Measurements from ENCODE around the gene FALEC. TPM values are rescaled to one million over a fixed set of nuclear protein-coding genes. Genes with fewer than 3 reads are reported as not detected.
A peak's percentile ranks its signal among the peaks of the same experiment; 100 is the strongest.

FALEC gene
- total and polyA plus RNA-seq, 2 of the 8 experiments (the other 6 are each of a cell fraction or from before 2014, with no cell fraction given) = not detected

DNA sequence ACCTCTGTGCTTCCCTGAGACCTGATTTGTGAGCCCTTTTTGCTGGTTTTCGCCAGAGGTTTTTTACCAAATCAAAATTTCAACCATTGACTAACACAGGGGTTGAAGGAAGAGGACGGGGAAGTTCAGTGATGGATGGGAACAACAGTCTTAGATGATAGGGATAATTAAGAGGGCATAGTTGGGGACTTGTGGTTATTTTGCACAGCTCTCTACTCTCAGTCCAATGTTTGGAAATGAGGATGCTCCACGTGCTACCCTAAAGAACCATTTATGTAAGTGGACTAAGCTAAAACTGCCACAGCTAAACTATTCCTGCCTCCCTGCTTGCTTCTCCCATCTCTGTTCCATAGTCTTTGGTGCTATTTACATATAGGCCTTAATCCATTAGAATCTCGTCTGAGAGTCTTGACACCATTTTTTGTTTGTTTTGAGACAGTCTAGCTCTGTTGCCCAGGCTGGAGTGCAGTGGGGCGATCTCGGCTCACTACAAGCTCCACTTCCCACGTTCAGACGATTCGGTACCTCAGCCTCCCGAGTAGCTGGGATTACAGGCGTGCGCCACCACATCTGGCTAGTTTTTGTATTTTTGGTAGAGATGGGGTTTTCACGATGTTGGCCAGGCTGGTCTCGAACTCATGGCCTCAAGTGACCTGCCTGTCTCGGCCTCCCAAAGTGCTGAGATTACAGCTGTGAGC, 64.5 kb downstream of the FALEC start:
- Histone ChIP-seq H2BK12ac (ENCODE audit: low read depth, low read length) (peak overlapping the region; percentile 5; the same call in 1 of the 2 replicates), H3K23ac (ENCODE audit: insufficient read length) (no peak overlapping the region), H3K56ac (replicated peaks; ENCODE audit: insufficient read length, low read depth, low read length) (peak overlapping the region; percentile 52), H3K18ac (ENCODE audit: extremely low read depth, low read length) (peak overlapping the region; percentile 99), H2AFZ (ENCODE audit: low read length) (no peak overlapping the region), H3K79me1 (ENCODE audit: low read depth, low read length) (no peaks in the 10 kb centered on the region), H4K5ac (ENCODE audit: insufficient read length, low read depth, low read length) (peak overlapping the region; percentile 78), H3K9me3 (ENCODE audit: insufficient read depth in 2 of 2, low read depth in 1 of 2, low read length in 1 of 2) (no peaks in the 10 kb centered on the region), H3K4ac (replicated peaks; ENCODE audit: insufficient read length, low read depth, low read length) (peak overlapping the region; percentile 41), H3K4me3 (ENCODE audit: extremely low read depth in 1 of 4, insufficient read depth in 2 of 4, low read depth in 3 of 4, low read length in 4 of 4) (peak overlapping the region; percentile 46 to 100 (median 81)), H3K27ac (ENCODE audit: low read depth, low read length) (peak overlapping the region; percentile 74), H2BK20ac (ENCODE audit: low read length) (no peak overlapping the region), H3K4me2 (ENCODE audit: insufficient read depth in 1 of 2, low read depth in 2 of 2, low read length in 2 of 2) (peak overlapping the region; percentile 69 to 72), H3K4me1 (replicated peaks in 1 of 4; ENCODE audit: control insufficient read depth in 3 of 4, insufficient read depth in 4 of 4, low read length in 3 of 4) (peaks cover 0 to 13% (median 10%) of the 10 kb centered on the region in 4 experiments; a peak in 5 of 7 replicates), H2BK120ac (replicated peaks; ENCODE audit: low read depth, low read length) (no peak overlapping the region), H4K20me1 (replicated peaks in 1 of 2; ENCODE audit: control insufficient read depth in 1 of 2, insufficient read depth in 2 of 2, low read length in 2 of 2) (peaks cover 23 to 28% of the 10 kb centered on the region in 2 experiments), H4K8ac (ENCODE audit: extremely low read depth, insufficient read depth, low read length) (peak overlapping the region; percentile 29; the same call in 1 of the 2 replicates), H4K91ac (replicated peaks; ENCODE audit: insufficient read length, low read length) (peak overlapping the region; percentile 56), H3K14ac (ENCODE audit: insufficient read length) (peak overlapping the region; percentile 19), H3K36me3 (ENCODE audit: control insufficient read depth in 2 of 4, insufficient read depth in 4 of 4, low read length in 3 of 4) (peaks cover 19 to 37% (median 25%) of the 10 kb centered on the region in 4 experiments), H2BK5ac (ENCODE audit: low read depth, low read length) (peak overlapping the region; percentile 22), H3K27me3 (replicated peaks in 1 of 4; ENCODE audit: control insufficient read depth in 3 of 4, extremely low read depth in 1 of 4, insufficient read depth in 3 of 4, low read length in 3 of 4) (no peaks in the 10 kb centered on the region), H2BK15ac (ENCODE audit: low read length) (peak overlapping the region; percentile 46), H3K9ac (replicated peaks in 1 of 4; ENCODE audit: extremely low read depth in 1 of 4, low read depth in 3 of 4, low read length in 3 of 4) (peak overlapping the region; percentile 75 to 93 (median 82)), H3K79me2 (ENCODE audit: control insufficient read depth in 1 of 2, insufficient read depth in 2 of 2, low read length in 2 of 2) (peaks cover 32 to 41% of the 10 kb centered on the region in 2 experiments), H2AK5ac (ENCODE audit: low read depth, low read length) (peak overlapping the region; percentile 83), H3K23me2 (ENCODE audit: low read depth, low read length) (peaks cover 9% of the 10 kb centered on the region)
- POLR2A ChIA-PET (ENCODE audit: partially characterized antibody) = interaction anchor here (0.7 to 43.7 kb wide), 32 partner anchors 9 to 1017 kb away, joined by 3 to 1380 read pairs (median 6); partner anchors contain the start of genes ADAMTSL4, ANXA9, CTSK and ENSA
- CTCF ChIA-PET (ENCODE audit: partially characterized antibody) = interaction anchor here (0.6 to 3.5 kb wide), 12 partner anchors 8 to 186 kb away, joined by 3 to 29 read pairs (median 4); no protein-coding TSS in a partner anchor
- 72% methylated on average over 14 of the region's 15 CpGs; no CpG with 5 or more reads in 1 of the 2 experiments for WGBS, 2 experiments (ENCODE audit: extremely low coverage in 1 of 2, insufficient coverage in 1 of 2, insufficient read length in 1 of 2, insufficient replicate concordance in 2 of 2, low coverage in 1 of 2, low lambda C conversion rate in 2 of 2, missing lambda C conversion rate in 1 of 2)
- DNase-seq (ENCODE audit: low read depth in 1 of 2, low spot score in 2 of 2) (no peak), FAIRE-seq (no peak)
- TF ChIP-seq ASH2L (IDR thresholded peaks at IDR 0.05; ENCODE audit: low read length) (no peak), SP4 (IDR thresholded peaks at IDR 0.05; ENCODE audit: low read length) (no peak)
